ENCODE data around the gene TMEM37. TPM values are rescaled to one million over a fixed set of nuclear protein-coding genes. Genes with fewer than 3 reads are reported as not detected.
A peak's percentile ranks its signal among the peaks of the same experiment; 100 is the strongest.
"Not testable (repeated sequence)": the region's sequence is repeated elsewhere in the genome, so short reads cannot be mapped to it uniquely, and the experiment has no call there.

TMEM37 gene
- total RNA-seq, 3 donors from 2014 or later (not counting 1 experiment from before 2014, with no cell fraction given): not detected

DNA sequence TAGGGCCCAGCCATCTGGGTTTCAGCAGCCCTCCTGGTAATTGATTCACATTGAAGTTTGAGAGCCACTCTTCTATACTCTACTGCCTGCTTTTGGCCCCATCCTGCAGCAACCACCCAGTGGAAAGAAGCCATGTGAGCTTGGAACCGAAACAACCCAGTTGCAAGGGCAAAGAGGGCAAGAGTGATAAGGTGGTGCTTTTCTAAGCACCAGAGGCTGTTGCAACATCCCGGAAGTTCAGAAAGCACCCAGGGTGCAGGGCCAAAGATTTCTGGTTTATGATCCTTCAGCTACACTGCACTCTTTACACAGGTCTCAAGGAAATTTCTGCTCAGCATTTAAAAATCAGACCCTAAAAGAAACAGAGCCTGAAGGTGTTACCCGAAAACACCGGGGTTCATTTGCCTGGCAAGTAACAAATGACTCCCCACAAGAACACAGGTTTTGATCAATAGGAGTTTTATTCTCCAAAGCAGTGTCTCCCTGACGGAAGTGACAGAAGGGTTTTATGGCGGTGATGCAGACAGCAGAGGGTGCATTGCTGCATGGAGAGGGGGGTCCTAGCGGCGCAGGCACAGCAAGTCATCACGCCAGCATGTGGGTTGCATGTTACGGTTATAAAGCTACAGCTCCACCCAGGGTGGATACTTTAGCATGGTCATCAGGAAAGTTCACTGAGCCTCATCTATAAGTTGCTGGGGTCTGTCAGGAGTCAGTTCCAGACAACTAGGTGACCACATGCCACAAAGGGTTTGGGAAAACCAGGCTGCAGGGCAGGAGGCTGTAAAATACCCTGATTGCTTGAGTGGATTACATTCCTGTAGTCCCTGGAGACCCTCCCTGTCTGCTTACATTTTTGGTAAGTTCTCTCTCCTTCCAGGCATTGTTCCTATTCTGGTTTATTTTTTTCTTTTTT, 28.8 kb upstream of the TMEM37 start:
- intact Hi-C loops (cut with micrococcal nuclease): no loop called here
- ATAC-seq (no peak), DNase-seq (no peak)
- H3K4me1 Mint-ChIP-seq: no peaks in the 10 kb centered on the region
- Histone ChIP-seq H3K27ac (ENCODE audit: low read length) (no peak overlapping the region), H3K4me1 (ENCODE audit: control insufficient read depth, insufficient read depth, low read length) (no peaks in the 10 kb centered on the region), H3K27me3 (ENCODE audit: control insufficient read depth, insufficient read depth, low read length) (no peaks in the 10 kb centered on the region), H3K4me3 (ENCODE audit: low read length) (no peak overlapping the region), H3K36me3 (ENCODE audit: control insufficient read depth, insufficient read depth, low read length) (no peaks in the 10 kb centered on the region), H3K9me3 (ENCODE audit: control insufficient read depth, insufficient read depth, low read length) (no peaks in the 10 kb centered on the region)
- 89% methylated on average over 10 of the region's 10 CpGs for WGBS (ENCODE audit: insufficient coverage)
- TF ChIP-seq, protein P1, sequence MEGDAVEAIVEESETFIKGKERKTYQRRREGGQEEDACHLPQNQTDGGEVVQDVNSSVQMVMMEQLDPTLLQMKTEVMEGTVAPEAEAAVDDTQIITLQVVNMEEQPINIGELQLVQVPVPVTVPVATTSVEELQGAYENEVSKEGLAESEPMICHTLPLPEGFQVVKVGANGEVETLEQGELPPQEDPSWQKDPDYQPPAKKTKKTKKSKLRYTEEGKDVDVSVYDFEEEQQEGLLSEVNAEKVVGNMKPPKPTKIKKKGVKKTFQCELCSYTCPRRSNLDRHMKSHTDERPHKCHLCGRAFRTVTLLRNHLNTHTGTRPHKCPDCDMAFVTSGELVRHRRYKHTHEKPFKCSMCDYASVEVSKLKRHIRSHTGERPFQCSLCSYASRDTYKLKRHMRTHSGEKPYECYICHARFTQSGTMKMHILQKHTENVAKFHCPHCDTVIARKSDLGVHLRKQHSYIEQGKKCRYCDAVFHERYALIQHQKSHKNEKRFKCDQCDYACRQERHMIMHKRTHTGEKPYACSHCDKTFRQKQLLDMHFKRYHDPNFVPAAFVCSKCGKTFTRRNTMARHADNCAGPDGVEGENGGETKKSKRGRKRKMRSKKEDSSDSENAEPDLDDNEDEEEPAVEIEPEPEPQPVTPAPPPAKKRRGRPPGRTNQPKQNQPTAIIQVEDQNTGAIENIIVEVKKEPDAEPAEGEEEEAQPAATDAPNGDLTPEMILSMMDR (IDR thresholded peaks at IDR 0.05): no peak
- H3K4me3 Mint-ChIP-seq: no peak overlapping the region
- H3K27ac Mint-ChIP-seq: no peak overlapping the region
- H3K36me3 Mint-ChIP-seq: no peaks in the 10 kb centered on the region
- peaks cover 3 to 5% of the 10 kb centered on the region in 2 donors for H3K27me3 Mint-ChIP-seq (ENCODE audit: low read depth in 2 of 2)
- H3K9me3 Mint-ChIP-seq: no peaks in the 10 kb centered on the region

DNA sequence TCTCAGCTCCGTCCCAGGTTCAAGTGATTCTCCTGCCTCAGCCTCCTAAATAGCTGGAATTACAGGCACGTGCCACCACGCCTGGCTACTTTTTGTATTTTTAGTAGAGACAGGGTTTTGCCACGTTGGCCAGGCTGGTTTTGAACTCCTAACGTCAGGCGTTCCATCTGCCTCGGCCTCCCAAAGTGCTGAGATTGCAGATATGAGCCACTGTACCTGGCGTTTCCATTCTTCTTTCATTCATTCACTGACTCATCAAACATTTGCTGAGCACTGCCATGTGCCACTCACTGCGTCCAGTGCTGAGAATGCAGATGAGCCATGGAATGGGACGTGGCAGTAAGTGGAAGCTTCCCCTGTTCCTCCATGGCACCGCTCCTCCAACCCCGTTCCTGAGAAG, 28.0 kb upstream of the TMEM37 start:
- H3K4me1 ChIP-seq (ENCODE audit: control insufficient read depth, insufficient read depth, low read length); H3K9me3 ChIP-seq (ENCODE audit: control insufficient read depth, insufficient read depth, low read length); H3K4me3 ChIP-seq (ENCODE audit: low read length); H3K36me3 Mint-ChIP-seq; H3K27ac Mint-ChIP-seq; H3K27me3 ChIP-seq (ENCODE audit: control insufficient read depth, insufficient read depth, low read length); H3K4me3 Mint-ChIP-seq; ATAC-seq; H3K36me3 ChIP-seq (ENCODE audit: control insufficient read depth, insufficient read depth, low read length); H3K27ac ChIP-seq (ENCODE audit: low read length); intact Hi-C loops (cut with micrococcal nuclease); DNase-seq; H3K27me3 Mint-ChIP-seq (ENCODE audit: low read depth in 2 of 2); H3K4me1 Mint-ChIP-seq; H3K9me3 Mint-ChIP-seq: not testable (repeated sequence)
- 79% methylated on average over 12 of the region's 12 CpGs for WGBS (ENCODE audit: insufficient coverage)

DNA sequence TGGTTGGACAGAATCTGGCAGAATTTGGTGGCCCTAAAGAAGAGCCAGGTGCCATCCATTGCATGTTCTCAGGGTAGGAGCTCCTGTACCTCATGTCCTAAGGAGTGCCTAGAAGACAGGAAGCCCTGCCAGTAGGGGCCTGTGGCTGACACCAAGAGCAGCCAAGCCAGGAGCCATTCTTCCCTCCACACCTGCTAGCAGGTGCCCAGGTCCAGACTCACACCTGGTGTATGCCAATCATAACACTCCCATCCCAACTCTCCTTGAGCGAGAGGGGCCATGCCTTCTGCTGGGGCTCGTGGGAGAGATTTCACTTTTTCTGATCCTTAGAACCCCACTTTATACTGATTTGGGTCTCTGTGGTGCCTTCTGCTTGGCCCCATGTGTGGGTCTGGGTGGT, 26.5 kb upstream of the TMEM37 start:
- Histone ChIP-seq H3K27me3 (ENCODE audit: control insufficient read depth, insufficient read depth, low read length) (no peaks in the 10 kb centered on the region), H3K4me1 (ENCODE audit: control insufficient read depth, insufficient read depth, low read length) (no peaks in the 10 kb centered on the region), H3K27ac (ENCODE audit: low read length) (no peak overlapping the region), H3K4me3 (ENCODE audit: low read length) (no peak overlapping the region), H3K9me3 (ENCODE audit: control insufficient read depth, insufficient read depth, low read length) (no peaks in the 10 kb centered on the region), H3K36me3 (ENCODE audit: control insufficient read depth, insufficient read depth, low read length) (no peaks in the 10 kb centered on the region)
- Mint-ChIP-seq H3K4me1 (no peaks in the 10 kb centered on the region), H3K9me3 (no peaks in the 10 kb centered on the region), H3K36me3 (no peaks in the 10 kb centered on the region), H3K27ac (no peak overlapping the region), H3K27me3 (ENCODE audit: low read depth in 2 of 2) (peaks cover 5 to 8% of the 10 kb centered on the region in 2 donors), H3K4me3 (no peak overlapping the region)
- ATAC-seq (no peak), DNase-seq (no peak)
- intact Hi-C loops (cut with micrococcal nuclease): no loop called here
- TF ChIP-seq, protein P1 (IDR thresholded peaks at IDR 0.05): no peak
- 90% methylated on average over 2 of the region's 2 CpGs for WGBS (ENCODE audit: insufficient coverage)

DNA sequence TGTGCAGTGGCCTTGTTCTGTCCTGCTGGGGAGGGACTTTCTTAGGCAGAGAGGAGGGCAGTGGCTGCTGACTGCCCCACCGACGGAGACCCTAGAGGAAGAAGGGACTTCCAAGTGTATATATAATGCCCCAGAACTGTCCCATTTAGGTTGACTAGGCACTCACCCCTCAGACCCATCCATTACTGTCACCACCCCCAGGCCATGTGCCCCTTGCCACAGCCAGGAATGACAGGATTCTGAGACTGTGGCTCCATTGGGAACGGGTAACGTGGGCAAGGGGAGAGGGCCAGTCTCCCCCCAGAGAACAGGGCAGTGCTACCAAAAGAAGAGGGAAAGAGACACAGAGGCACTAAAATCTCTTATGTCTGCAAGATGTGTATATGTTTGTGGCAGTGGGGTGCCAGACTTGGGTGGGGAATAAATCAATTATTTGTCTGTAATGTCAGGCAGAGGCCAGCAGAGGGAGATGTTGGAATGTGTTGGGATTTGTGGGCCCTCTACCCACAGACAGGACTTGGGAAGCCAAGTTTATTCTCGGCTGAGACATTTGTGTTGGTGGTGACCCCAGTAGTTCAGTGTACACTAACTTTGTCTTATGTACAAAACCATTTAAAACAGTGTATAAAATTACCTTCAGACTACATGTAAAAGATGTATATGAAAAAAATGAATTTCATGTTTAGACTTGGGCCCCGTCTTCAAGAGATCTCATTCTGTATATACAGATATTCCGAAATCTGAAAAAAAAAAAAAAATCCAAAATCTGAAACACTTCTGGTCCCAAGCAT, 24.0 kb upstream of the TMEM37 start:
- Histone ChIP-seq H3K27ac (ENCODE audit: low read length) (no peak overlapping the region), H3K4me1 (ENCODE audit: control insufficient read depth, insufficient read depth, low read length) (no peaks in the 10 kb centered on the region), H3K4me3 (ENCODE audit: low read length) (no peak overlapping the region), H3K27me3 (ENCODE audit: control insufficient read depth, insufficient read depth, low read length) (no peaks in the 10 kb centered on the region), H3K9me3 (ENCODE audit: control insufficient read depth, insufficient read depth, low read length) (no peaks in the 10 kb centered on the region), H3K36me3 (ENCODE audit: control insufficient read depth, insufficient read depth, low read length) (no peaks in the 10 kb centered on the region)
- Mint-ChIP-seq H3K9me3 (no peaks in the 10 kb centered on the region), H3K27ac (no peak overlapping the region), H3K4me3 (no peak overlapping the region), H3K36me3 (no peaks in the 10 kb centered on the region), H3K27me3 (ENCODE audit: low read depth in 2 of 2) (peaks cover 5 to 24% of the 10 kb centered on the region in 2 donors), H3K4me1 (no peaks in the 10 kb centered on the region)
- ATAC-seq (peak in 2 of 3 donors; percentile 29 to 54), DNase-seq (peak in 1 of 2 donors; percentile 57)
- WGBS (ENCODE audit: insufficient coverage): 91% methylated on average over 6 of the region's 7 CpGs
- TF ChIP-seq, protein P1 (IDR thresholded peaks at IDR 0.05): peak; percentile 42
- intact Hi-C loops (cut with micrococcal nuclease): no loop called here

Data from natural killer cell (primary cell).